HG03575 (cell line): Measurements from ENCODE around the gene CFH.
A peak's percentile ranks its signal among the peaks of the same experiment; 100 is the strongest.
"Not testable (repeated sequence)": the region's sequence is repeated elsewhere in the genome, so short reads cannot be mapped to it uniquely, and the experiment has no call there.

ENCODE experiments used
- ATAC-seq: cut with Tn5 transposase; IDR thresholded peaks from one replicate; pipeline ENCODE4 v1.9.1; 2021; ENCODE audit not compliant: unreplicated experiment, insufficient number of reproducible peaks, low FRiP score; ENCODE audit errors: extremely low read depth

Gene CFH

GRCh38 chr1:196733091-196733970 is 81.5 kb downstream of the CFH start:
- ATAC-seq, result no peak

DNA sequence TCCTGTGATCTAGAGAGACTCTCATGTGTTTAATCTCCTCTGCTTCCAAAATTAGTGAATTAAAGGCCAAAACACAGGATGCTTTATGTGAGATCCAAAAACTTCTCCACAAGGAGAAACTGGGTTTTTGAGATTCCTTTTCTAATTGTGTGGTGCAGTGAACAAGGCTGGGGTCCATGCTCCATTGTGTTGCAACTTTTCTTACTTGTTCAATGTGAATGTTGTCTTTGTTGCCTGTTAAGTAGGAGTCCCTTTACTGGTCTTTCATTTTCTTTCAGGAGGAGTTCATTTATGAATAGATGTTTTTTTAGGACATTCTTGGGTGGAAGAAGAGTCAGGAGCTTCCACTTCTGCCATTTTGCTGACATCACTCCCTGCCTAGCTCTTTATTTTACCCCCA is 82.2 kb downstream of the CFH start:
- no peak for ATAC-seq

- no peak for ATAC-seq
Observed at GRCh38 chr1:196734460-196734859, 82.6 kb downstream of the CFH start.

DNA sequence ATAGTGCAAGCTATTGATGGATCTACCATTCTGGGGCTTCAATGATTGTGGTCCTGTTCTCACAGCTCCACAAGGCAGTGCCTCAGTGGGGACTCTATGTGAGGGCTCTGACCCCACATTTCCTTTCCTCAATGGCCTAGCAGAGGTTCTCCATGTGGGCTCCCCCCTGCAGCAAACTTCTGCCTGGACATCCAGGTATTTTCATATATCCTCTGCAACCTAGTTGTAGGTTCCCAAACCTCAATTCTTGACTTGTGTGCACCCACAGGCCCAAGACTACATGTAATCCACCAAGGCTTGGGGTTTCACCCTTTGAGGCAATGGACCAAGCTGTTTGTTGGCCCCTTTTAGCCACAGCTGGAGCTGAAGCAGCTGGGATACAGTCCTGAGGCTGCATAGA is 86.9 kb downstream of the CFH start:
- no peak for ATAC-seq

GRCh38 chr1:196743244-196743643 is 91.4 kb downstream of the CFH start:
- peak; percentile 90 for ATAC-seq

GRCh38 chr1:196765019-196765740 is 113.3 kb downstream of the CFH start:
- ATAC-seq, result not testable (repeated sequence)

GRCh38 chr1:196769823-196770222 is 118.0 kb downstream of the CFH start:
- ATAC-seq, result not testable (repeated sequence)

DNA sequence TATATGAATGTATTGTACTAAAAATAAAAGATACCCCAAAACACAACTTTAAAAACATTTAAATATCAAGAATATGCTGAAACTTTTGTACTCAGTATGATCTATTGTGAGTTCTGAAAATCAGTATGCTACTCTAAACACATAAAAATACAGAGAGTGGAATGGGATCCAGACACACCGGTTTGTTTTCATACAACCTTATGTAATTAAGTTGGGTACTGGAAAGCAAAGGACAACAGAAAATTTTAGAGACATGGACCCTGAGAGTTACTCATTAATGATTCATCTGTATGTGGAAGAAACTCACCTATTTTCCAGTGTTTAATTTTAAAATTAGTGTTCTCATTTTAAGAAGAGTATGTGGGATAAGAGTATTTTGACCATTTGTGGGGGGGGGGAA is 121.9 kb downstream of the CFH start:
- ATAC-seq, result no peak

- no peak for ATAC-seq
Observed at GRCh38 chr1:196774175-196774574, 122.3 kb downstream of the CFH start.

- no peak for ATAC-seq
Observed at GRCh38 chr1:196774603-196775002, 122.8 kb downstream of the CFH start, which contains the start of gene CFHR3. Gene CFHR3, plus strand, starts transcription at chr1:196774840. Its CDS starts 47 bp downstream, at chr1:196774887.

GRCh38 chr1:196777603-196778002 is 125.8 kb downstream of the CFH start:
- no peak for ATAC-seq

- no peak for ATAC-seq
Observed at GRCh38 chr1:196779093-196779492, 127.2 kb downstream of the CFH start.

DNA sequence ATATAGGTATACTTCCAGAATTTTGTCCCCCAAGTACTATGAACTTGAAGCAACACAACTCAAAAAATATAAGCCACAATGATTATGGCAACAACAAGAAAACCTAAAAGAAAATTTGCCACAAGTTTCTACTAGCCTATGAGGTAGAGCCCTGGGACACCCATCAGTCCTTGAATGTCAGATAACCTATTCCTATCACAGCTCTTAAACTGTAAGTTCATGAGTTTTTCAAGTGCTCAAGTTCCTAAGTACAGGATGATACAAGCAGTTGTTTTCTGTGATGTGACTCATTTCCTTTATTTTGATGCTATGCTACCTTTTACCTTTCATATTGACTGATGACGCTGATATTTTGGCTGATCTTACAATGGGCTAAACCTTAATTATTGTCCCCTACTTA is 139.4 kb downstream of the CFH start:
- ATAC-seq, result not testable (repeated sequence)

DNA sequence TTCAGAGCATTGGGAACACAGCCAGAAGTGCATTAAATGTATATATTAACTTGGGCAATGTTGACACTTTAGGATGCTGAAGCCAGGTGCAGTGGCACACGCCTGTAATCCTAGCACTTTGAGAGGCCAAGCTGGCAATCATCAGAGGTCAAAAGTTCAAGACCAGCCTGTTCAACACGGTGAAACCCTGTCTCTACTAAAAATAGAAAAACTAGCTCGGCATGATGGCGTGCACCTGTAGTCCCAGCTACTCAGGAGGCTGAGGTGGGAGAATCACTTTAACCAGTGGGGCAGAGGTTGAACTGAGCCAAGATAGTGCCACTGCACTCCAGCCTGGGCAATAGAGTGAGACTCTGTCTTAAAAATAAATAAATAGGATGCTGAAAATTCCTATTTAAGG is 142.3 kb downstream of the CFH start:
- not testable (repeated sequence) for ATAC-seq
